GM18867 (cell line): Measurements from ENCODE around the gene DCC.

Experiments
- ATAC-seq: cut with Tn5 transposase; IDR thresholded peaks from one replicate; pipeline ENCODE4 v1.9.1; 2021; ENCODE audit warnings: mild to moderate bottlenecking, moderate library complexity; ENCODE audit not compliant: unreplicated experiment

The DCC gene

DNA sequence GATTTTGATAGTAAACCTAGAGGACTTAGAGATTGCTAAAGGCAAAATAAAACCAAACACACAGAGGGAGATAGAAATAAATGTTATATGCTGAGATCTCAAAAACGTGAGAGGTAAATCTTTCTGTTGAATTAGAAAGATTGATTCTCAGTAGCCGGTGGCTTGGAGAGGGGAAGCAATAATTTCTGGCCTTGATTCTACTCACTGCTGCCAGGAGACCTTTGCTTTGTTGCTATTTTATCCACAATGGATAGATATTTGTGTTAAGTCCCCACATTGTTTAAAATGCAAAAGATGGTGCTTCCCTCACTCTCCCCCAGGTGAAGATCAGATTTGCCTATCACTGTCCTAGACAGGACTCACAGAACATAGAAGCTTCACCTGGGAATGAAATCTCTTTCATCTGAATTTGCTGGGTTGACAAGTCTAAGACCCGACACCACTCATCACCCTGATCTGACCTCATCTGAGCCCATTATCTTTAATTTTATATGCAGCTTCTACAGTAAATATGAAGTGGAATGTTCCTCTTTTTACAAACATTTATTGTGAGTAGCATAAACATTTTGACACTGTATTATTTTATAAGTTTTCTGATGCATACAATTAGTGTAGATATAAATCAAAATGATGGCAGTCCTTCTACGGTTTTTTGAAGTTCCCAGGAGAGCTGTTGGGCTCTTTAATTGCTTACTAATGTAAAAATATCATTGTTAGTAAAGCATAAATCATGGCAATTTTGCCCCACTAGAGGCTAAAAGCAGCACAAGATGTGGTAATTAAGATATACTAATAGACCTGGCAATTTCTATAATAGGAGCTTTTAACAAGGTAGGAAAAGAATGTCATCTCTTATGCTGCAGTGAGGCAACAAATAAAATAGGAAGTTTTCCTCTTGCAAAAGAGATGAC lies 149.7 kb downstream of the DCC start:
- no peak for ATAC-seq

DNA sequence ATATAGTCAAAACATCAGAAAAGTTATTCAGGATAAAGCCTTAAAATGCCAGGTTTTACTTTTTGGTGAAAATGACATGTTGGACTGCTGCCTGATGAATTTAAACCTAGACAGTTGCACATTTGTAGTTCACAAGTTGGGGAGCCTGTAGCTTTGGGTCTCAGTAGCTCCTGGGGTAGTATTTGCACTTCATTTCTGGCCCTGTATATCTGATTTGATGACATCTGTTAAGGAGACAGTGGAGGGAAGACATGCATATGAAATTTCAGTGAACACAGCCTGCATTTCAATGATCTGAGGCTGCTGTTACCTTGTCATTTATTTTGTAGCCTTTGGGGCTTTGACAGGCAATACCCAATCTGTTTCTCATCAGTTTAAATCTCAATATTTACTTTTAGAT lies 156.4 kb downstream of the DCC start:
- no peak for ATAC-seq

GRCh38 chr18:52499016-52499415 lies 159.0 kb downstream of the DCC start:
- no peak for ATAC-seq

- no peak for ATAC-seq
Measured at GRCh38 chr18:52499644-52500043, 159.6 kb downstream of the DCC start.

DNA sequence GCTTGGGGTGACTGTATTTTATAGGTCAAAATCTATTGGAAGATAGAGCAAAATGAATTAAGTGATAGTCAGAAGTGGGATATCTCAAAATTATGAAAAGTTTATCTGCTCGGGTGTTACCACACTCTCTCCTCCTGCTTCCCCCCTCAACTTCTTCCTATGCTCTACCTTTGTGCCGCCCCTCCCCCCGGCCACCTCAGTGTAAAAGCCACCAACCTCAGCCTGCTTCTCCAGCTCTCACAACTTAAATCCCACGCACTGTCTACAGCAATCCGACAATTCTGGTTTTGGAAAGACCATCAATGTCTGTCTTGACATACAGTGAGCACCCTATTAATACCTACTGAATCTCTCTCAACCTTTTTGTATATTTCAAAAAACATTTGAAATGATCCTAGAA lies 164.6 kb downstream of the DCC start:
- no peak for ATAC-seq

DNA sequence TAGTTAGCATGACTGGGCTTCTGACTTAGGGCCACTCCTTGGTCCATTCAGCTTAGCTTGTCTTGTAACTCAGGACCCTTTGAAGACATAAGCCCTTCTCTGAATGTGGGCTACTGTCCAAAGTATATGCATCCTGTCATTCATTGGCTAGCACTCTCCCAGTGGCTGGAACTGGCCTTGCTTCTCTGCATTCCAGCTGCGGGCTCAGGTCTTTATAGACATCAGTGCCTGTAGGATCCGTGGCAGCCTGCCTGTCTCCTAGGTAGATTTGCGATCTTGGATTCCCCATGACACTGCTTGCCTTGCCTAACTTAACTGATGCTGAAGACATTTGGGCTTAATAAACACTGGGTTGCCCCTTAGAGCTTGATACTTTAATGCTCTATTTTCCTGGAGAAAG lies 170.1 kb downstream of the DCC start:
- no peak for ATAC-seq

GRCh38 chr18:52518086-52518485 lies 178.1 kb downstream of the DCC start:
- ATAC-seq, result no peak

DNA sequence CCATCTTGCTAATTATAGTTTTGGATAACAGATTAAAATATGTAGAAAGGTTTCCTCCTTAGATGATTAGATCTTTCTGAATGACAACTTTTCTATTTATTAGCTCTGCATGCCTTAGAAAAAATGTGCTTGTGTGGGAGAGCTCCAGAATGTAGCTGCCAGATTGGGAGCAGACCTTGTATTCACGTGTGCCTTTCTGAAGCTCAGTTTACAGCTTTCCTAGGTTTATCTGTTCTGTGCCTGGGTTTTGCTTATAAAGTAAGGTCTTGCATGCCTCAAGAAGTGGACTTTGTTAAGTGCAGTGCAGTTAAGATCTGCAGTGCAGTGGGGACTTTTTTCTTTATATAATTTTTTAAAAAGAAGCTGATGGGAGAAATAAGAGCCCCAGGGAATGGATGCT lies 179.0 kb downstream of the DCC start:
- ATAC-seq, result no peak

DNA sequence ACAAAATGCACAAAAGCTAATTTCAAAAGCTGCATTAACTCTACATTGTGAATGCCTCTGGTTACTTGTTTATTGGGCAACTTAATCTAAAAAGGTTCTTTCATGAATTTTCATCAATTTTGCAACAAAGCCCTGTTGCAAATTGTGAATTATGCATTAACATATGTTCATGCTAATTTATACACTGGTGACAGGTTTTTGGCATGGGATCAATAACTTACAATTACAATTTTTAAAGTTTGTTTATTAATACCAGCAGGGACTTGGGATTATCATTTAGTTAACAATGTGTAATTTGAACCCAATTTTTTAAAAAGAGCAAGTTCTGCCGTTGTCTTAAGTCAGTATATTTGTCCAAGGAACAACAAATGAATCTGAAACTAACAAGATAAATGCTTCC lies 183.6 kb downstream of the DCC start:
- ATAC-seq, result no peak

GRCh38 chr18:52531836-52532235 lies 191.8 kb downstream of the DCC start:
- no peak for ATAC-seq

DNA sequence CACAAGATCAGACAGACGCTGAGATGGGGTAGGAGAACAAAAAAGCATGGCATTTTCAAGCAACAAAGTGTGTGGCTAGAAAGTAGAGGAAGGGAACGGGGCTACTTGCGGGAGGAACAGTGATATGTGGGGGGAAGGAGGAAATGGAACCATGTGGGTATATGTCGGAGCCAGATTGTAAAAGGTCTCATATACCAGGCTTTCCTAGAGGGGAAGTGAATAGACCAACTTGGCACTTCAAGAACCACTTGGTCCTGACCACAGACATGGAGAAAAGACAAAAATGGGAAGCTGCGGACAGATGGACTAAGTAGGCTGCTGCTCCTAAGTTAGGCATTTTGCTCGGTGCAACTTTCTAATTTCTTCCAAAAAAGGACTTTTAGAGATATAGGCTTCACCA lies 196.0 kb downstream of the DCC start:
- no peak for ATAC-seq

GRCh38 chr18:52537261-52537660 lies 197.3 kb downstream of the DCC start:
- no peak for ATAC-seq

- ATAC-seq, result no peak
Measured at GRCh38 chr18:52541056-52541455, 201.1 kb downstream of the DCC start.

- no peak for ATAC-seq
Measured at GRCh38 chr18:52544086-52544485, 204.1 kb downstream of the DCC start.

GRCh38 chr18:52546686-52547346 lies 206.8 kb downstream of the DCC start:
- no peak for ATAC-seq

GRCh38 chr18:52553441-52553840 lies 213.4 kb downstream of the DCC start:
- no peak for ATAC-seq

- ATAC-seq, result no peak
Measured at GRCh38 chr18:52554180-52554579, 214.2 kb downstream of the DCC start.

GRCh38 chr18:52567360-52567759 lies 227.4 kb downstream of the DCC start:
- ATAC-seq, result no peak

DNA sequence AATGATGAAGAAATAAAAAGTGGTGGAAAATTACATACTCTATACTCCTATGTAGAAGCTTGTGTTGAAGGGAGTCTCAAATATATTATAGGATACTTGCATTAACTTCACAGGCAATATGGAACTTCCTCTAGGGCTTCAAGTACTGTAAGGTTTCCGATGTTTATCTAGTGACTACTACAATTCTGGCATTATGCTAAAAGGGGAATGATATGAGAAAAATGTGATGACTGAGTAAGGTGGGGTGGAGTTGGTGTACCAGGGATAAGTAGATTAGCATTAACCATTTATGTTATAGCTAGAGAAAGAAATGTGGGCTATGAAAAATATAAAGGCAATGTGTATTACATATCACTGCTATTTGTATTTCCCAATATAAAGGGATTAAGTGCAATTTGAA lies 229.5 kb downstream of the DCC start:
- ATAC-seq, result no peak

DNA sequence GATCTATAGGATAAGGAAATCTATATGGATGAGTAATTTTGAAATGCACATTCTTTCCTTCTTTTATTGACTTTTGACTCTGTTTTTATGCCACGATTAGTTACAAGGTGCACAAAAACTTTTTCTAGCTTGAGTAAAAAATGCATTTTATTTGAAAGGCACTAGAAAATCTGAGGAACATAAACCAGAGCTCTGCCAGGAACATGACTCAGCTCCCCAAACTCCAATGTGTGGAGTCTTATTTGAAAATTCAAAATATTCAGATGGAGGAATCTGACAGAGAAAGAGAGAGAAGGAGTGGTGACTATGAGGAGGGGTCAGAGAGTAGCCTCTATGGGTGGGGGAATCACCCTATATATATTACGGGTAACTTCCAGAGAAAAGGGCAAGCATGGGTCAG lies 231.0 kb downstream of the DCC start:
- no peak for ATAC-seq

DNA sequence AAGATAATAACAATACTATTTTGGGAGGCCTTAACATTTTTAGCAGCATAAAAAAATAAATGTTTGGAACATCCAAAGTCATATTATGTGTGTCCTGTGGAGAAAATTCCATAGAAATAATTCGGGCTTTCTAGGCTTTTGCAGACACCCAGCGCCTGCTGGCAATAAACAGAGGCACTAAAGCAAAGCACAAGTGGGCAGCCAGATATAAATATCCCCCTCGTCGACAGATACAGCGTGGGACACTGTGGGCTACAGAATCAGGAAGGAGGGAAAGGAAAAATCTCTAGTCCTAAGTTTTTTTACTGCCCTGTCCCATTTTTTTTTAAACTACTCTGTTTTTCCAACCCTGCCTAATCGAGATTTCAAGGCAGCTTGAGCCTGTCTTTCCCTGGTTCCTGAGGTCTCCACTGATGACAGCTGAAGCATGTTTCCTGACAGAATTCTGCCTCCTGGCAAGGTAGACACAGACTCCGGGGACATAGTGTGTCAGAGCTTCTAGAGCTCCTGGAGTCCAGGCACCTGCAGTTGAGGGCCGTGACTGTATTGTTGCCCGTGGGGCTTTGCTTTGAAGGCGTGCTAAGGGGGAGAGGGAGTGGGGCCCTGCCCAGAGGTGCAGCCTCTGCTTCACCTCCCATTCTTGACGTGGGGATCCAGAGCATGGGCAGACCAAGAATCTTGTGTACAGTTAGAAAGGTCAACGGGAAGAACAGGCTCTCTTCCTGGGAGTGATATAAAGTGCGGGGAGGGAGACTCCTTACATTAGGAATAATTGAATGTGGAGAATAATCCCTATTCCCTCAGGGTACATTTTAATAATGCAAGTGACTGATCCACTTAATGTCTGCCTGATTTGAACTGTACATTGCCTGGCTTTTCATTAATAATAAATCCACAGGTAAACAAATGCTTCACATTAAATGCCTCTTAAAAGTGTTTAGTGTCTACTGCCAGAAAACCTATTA lies 232.3 kb downstream of the DCC start:
- ATAC-seq, result no peak
